HUES48 (cell line): ENCODE data around the gene CEACAM5.
"Not testable (repeated sequence)": the region's sequence is repeated elsewhere in the genome, so short reads cannot be mapped to it uniquely, and the experiment has no call there.

Source experiments
- H3K27ac ChIP-seq: one replicate; pipeline ENCODE4 v1.7.0; 2013; ENCODE audit warnings: low read depth, low read length, inconsistent platforms
- H3K27me3 ChIP-seq: 2 replicates; pipeline ENCODE4 v1.6.1; 2013; ENCODE audit warnings: mild to moderate bottlenecking, low read length; ENCODE audit not compliant: control insufficient read depth, insufficient read depth
- H3K36me3 ChIP-seq: 2 replicates; pipeline ENCODE4 v1.6.1; 2013; ENCODE audit warnings: low read length; ENCODE audit not compliant: control insufficient read depth, insufficient read depth
- H3K4me1 ChIP-seq: 2 replicates; pipeline ENCODE4 v1.6.1; 2013; ENCODE audit warnings: mild to moderate bottlenecking, low read length; ENCODE audit not compliant: control insufficient read depth, insufficient read depth
- H3K4me3 ChIP-seq: 2 replicates; pipeline ENCODE4 v1.5.1; 2013; ENCODE audit warnings: mild to moderate bottlenecking, low read depth, low read length
- H3K9ac ChIP-seq: 2 replicates; pipeline ENCODE4 v1.6.1; 2013; ENCODE audit warnings: mild to moderate bottlenecking, low read depth, low read length, moderate library complexity
- H3K9me3 ChIP-seq: 2 replicates; pipeline ENCODE4 v1.6.1; 2013; ENCODE audit warnings: low read length; ENCODE audit not compliant: control insufficient read depth, insufficient read depth

Gene CEACAM5

DNA sequence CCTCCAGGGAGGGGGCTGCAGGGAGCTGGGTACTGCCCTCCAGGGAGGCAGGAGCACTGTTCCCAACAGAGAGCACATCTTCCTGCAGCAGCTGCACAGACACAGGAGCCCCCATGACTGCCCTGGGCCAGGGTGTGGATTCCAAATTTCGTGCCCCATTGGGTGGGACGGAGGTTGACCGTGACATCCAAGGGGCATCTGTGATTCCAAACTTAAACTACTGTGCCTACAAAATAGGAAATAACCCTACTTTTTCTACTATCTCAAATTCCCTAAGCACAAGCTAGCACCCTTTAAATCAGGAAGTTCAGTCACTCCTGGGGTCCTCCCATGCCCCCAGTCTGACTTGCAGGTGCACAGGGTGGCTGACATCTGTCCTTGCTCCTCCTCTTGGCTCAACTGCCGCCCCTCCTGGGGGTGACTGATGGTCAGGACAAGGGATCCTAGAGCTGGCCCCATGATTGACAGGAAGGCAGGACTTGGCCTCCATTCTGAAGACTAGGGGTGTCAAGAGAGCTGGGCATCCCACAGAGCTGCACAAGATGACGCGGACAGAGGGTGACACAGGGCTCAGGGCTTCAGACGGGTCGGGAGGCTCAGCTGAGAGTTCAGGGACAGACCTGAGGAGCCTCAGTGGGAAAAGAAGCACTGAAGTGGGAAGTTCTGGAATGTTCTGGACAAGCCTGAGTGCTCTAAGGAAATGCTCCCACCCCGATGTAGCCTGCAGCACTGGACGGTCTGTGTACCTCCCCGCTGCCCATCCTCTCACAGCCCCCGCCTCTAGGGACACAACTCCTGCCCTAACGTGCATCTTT lies 7.8 kb upstream of the CEACAM5 start:
- Histone ChIP-seq H3K9me3 (0 out of 2 replicates have a peak, but pooled peaks cover 8% of the 10 kb centered on the region), H3K4me1 (no peaks in the 10 kb centered on the region), H3K4me3 (no peak overlapping the region), H3K27ac (no peak overlapping the region), H3K9ac (no peak overlapping the region), H3K36me3 (no peaks in the 10 kb centered on the region), H3K27me3 (no peaks in the 10 kb centered on the region)

DNA sequence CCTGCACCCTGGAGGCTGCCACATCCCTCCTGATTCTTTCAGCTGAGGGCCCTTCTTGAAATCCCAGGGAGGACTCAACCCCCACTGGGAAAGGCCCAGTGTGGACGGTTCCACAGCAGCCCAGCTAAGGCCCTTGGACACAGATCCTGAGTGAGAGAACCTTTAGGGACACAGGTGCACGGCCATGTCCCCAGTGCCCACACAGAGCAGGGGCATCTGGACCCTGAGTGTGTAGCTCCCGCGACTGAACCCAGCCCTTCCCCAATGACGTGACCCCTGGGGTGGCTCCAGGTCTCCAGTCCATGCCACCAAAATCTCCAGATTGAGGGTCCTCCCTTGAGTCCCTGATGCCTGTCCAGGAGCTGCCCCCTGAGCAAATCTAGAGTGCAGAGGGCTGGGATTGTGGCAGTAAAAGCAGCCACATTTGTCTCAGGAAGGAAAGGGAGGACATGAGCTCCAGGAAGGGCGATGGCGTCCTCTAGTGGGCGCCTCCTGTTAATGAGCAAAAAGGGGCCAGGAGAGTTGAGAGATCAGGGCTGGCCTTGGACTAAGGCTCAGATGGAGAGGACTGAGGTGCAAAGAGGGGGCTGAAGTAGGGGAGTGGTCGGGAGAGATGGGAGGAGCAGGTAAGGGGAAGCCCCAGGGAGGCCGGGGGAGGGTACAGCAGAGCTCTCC lies 6.9 kb upstream of the CEACAM5 start:
- no peaks in the 10 kb centered on the region for H3K27me3 ChIP-seq
- no peak overlapping the region for H3K4me3 ChIP-seq
- 0 out of 2 replicates have a peak, but pooled peaks cover 8% of the 10 kb centered on the region for H3K9me3 ChIP-seq
- H3K36me3 ChIP-seq = no peaks in the 10 kb centered on the region
- H3K4me1 ChIP-seq = no peaks in the 10 kb centered on the region
- H3K9ac ChIP-seq = no peak overlapping the region
- H3K27ac ChIP-seq = no peak overlapping the region

DNA sequence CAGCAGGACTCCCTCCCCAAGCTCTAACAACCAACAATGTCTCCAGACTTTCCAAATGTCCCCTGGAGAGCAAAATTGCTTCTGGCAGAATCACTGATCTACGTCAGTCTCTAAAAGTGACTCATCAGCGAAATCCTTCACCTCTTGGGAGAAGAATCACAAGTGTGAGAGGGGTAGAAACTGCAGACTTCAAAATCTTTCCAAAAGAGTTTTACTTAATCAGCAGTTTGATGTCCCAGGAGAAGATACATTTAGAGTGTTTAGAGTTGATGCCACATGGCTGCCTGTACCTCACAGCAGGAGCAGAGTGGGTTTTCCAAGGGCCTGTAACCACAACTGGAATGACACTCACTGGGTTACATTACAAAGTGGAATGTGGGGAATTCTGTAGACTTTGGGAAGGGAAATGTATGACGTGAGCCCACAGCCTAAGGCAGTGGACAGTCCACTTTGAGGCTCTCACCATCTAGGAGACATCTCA lies 6.2 kb upstream of the CEACAM5 start:
- H3K9ac ChIP-seq = no peak overlapping the region
- H3K36me3 ChIP-seq = no peaks in the 10 kb centered on the region
- no peak overlapping the region for H3K27ac ChIP-seq
- no peaks in the 10 kb centered on the region for H3K4me1 ChIP-seq
- no peaks in the 10 kb centered on the region for H3K27me3 ChIP-seq
- 0 out of 2 replicates have a peak, but pooled peaks cover 4% of the 10 kb centered on the region for H3K9me3 ChIP-seq
- H3K4me3 ChIP-seq = no peak overlapping the region

DNA sequence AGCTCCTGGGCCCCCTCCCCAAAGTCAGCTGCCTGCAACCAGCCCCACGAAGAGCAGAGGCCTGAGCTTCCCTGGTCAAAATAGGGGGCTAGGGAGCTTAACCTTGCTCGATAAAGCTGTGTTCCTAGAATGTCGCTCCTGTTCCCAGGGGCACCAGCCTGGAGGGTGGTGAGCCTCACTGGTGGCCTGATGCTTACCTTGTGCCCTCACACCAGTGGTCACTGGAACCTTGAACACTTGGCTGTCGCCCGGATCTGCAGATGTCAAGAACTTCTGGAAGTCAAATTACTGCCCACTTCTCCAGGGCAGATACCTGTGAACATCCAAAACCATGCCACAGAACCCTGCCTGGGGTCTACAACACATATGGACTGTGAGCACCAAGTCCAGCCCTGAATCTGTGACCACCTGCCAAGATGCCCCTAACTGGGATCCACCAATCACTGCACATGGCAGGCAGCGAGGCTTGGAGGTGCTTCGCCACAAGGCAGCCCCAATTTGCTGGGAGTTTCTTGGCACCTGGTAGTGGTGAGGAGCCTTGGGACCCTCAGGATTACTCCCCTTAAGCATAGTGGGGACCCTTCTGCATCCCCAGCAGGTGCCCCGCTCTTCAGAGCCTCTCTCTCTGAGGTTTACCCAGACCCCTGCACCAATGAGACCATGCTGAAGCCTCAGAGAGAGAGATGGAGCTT lies 4.7 kb upstream of the CEACAM5 start:
- Histone ChIP-seq H3K27ac (no peak overlapping the region), H3K36me3 (no peaks in the 10 kb centered on the region), H3K27me3 (no peaks in the 10 kb centered on the region), H3K9me3 (0 out of 2 replicates have a peak, but pooled peaks cover 3% of the 10 kb centered on the region), H3K4me1 (no peaks in the 10 kb centered on the region), H3K9ac (no peak overlapping the region), H3K4me3 (no peak overlapping the region)

- Histone ChIP-seq H3K9me3 (0 out of 2 replicates have a peak, but pooled peaks cover 11% of the 10 kb centered on the region), H3K4me1 (no peaks in the 10 kb centered on the region), H3K27me3 (no peaks in the 10 kb centered on the region), H3K27ac (no peak overlapping the region), H3K4me3 (no peak overlapping the region), H3K36me3 (no peaks in the 10 kb centered on the region), H3K9ac (no peak overlapping the region)
Measured at GRCh38 chr19:41705393-41706174, 2.8 kb upstream of the CEACAM5 start.

DNA sequence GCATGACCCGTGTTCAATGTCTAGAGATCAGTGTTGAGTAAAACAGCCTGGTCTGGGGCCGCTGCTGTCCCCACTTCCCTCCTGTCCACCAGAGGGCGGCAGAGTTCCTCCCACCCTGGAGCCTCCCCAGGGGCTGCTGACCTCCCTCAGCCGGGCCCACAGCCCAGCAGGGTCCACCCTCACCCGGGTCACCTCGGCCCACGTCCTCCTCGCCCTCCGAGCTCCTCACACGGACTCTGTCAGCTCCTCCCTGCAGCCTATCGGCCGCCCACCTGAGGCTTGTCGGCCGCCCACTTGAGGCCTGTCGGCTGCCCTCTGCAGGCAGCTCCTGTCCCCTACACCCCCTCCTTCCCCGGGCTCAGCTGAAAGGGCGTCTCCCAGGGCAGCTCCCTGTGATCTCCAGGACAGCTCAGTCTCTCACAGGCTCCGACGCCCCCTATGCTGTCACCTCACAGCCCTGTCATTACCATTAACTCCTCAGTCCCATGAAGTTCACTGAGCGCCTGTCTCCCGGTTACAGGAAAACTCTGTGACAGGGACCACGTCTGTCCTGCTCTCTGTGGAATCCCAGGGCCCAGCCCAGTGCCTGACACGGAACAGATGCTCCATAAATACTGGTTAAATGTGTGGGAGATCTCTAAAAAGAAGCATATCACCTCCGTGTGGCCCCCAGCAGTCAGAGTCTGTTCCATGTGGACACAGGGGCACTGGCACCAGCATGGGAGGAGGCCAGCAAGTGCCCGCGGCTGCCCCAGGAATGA lies 1.5 kb upstream of the CEACAM5 start:
- H3K4me3 ChIP-seq = peak overlapping the region; percentile 57; the same call in 1 of the 2 replicates
- no peak overlapping the region for H3K9ac ChIP-seq
- H3K27me3 ChIP-seq = no peaks in the 10 kb centered on the region
- H3K36me3 ChIP-seq = no peaks in the 10 kb centered on the region
- peaks cover 16% of the 10 kb centered on the region; the same call in 1 of the 2 replicates for H3K9me3 ChIP-seq
- no peak overlapping the region for H3K27ac ChIP-seq
- no peaks in the 10 kb centered on the region for H3K4me1 ChIP-seq

DNA sequence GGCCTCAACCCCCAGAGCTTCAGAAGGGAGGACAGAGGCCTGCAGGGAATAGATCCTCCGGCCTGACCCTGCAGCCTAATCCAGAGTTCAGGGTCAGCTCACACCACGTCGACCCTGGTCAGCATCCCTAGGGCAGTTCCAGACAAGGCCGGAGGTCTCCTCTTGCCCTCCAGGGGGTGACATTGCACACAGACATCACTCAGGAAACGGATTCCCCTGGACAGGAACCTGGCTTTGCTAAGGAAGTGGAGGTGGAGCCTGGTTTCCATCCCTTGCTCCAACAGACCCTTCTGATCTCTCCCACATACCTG lies 969 bp upstream of the CEACAM5 start:
- Histone ChIP-seq H3K9me3 (peaks cover 16% of the 10 kb centered on the region; the same call in 1 of the 2 replicates), H3K27ac (no peak overlapping the region), H3K4me3 (no peak overlapping the region), H3K9ac (no peak overlapping the region), H3K36me3 (no peaks in the 10 kb centered on the region), H3K4me1 (no peaks in the 10 kb centered on the region), H3K27me3 (no peaks in the 10 kb centered on the region)

DNA sequence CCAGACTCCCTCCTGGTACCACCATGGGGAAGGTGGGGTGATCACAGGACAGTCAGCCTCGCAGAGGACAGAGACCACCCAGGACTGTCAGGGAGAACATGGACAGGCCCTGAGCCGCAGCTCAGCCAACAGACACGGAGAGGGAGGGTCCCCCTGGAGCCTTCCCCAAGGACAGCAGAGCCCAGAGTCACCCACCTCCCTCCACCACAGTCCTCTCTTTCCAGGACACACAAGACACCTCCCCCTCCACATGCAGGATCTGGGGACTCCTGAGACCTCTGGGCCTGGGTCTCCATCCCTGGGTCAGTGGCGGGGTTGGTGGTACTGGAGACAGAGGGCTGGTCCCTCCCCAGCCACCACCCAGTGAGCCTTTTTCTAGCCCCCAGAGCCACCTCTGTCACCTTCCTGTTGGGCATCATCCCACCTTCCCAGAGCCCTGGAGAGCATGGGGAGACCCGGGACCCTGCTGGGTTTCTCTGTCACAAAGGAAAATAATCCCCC lies 505 bp upstream of the CEACAM5 start:
- no peaks in the 10 kb centered on the region for H3K4me1 ChIP-seq
- no peak overlapping the region for H3K4me3 ChIP-seq
- H3K36me3 ChIP-seq = no peaks in the 10 kb centered on the region
- no peak overlapping the region for H3K9ac ChIP-seq
- H3K27ac ChIP-seq = no peak overlapping the region
- peaks cover 16% of the 10 kb centered on the region; the same call in 1 of the 2 replicates for H3K9me3 ChIP-seq
- no peaks in the 10 kb centered on the region for H3K27me3 ChIP-seq

DNA sequence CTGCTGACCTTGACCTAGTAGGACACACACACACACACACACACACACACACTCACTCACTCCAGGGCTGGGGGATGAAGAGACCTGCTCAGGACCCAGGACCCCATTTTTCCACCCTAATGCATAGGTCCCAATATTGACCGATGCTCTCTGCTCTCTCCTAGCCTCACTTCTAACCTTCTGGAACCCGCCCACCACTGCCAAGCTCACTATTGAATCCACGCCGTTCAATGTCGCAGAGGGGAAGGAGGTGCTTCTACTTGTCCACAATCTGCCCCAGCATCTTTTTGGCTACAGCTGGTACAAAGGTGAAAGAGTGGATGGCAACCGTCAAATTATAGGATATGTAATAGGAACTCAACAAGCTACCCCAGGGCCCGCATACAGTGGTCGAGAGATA lies 1.1 kb downstream of the CEACAM5 start:
- not testable (repeated sequence) for H3K27ac ChIP-seq, H3K4me1 ChIP-seq, H3K36me3 ChIP-seq, H3K27me3 ChIP-seq, H3K4me3 ChIP-seq, H3K9ac ChIP-seq
- H3K9me3 ChIP-seq = peaks cover 16% of the 10 kb centered on the region; the same call in 1 of the 2 replicates
